Frontal cortex (tissue), 4 donors: ENCODE measurements around the gene PHLPP1. TPM values are rescaled to one million over a fixed set of nuclear protein-coding genes. Genes with fewer than 3 reads are reported as not detected.

Experiments
- DNase-seq, 2 donors: peaks; one replicate each; pipeline ENCODE4 v3.0.0; 2012; ENCODE audit warnings: low spot score in 2 of 2
- FAIRE-seq: peaks from 2 replicates; lab custom pipeline; 2012; peaks lifted over from hg19 to GRCh38; lab: Jason Lieb, UNC
- total RNA-seq: library from RNA; depleted of rRNA; stranded (reverse); fragments of >200 nt; gene quantifications from one replicate; pipeline ENCODE4 v1.2.3, GENCODE V29; 2014
- donor health status: control.
- donor health status: control.
- donor health status: control.

PHLPP1 gene
- total RNA-seq, 1 donor from 2014 or later: 16.3 TPM

- FAIRE-seq (no peak), DNase-seq (no peak)
Measured at GRCh38 chr18:62870643-62871042, 155.3 kb downstream of the PHLPP1 start.

DNA sequence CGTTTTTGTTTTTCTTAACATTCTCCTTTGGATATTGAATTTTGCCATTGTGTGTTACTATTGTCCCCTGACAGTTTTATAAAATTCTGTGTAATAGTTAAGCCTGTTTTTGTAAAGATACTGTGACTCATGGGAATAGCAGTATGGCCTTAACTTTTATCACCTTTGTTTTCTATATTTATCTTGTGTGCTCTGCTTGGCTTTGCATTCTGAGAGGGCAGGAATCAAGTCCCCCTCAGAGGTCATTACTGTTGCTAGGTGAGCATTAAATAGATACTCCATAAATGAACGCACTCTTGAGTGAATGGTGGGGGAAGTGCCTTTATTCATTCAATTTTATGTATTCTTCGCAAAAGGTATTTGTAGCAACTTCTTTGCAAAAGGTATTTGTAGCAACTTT lies 160.0 kb downstream of the PHLPP1 start:
- no peak for DNase-seq
- FAIRE-seq: no peak

DNA sequence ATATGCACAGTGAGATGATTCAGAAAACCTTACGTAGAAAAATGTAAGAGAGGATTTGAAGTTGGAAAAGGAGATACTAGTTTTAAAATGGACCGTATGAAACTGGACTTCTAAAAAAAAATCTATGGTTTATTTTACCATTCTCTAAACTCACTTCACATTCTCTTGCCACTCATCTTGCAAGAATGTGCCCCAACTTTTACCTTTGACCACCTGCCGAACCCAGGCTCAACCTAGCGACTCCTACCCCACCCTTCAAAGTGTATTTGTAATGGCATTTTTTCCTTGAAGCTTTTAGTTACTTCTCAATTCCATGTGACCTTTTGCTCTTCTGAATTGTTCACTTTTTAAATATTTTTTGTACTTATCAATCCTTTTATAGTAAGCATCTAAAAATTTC lies 160.8 kb downstream of the PHLPP1 start:
- DNase-seq (no peak), FAIRE-seq (no peak)

GRCh38 chr18:62876828-62877227 lies 161.5 kb downstream of the PHLPP1 start:
- FAIRE-seq (no peak), DNase-seq (no peak)

DNA sequence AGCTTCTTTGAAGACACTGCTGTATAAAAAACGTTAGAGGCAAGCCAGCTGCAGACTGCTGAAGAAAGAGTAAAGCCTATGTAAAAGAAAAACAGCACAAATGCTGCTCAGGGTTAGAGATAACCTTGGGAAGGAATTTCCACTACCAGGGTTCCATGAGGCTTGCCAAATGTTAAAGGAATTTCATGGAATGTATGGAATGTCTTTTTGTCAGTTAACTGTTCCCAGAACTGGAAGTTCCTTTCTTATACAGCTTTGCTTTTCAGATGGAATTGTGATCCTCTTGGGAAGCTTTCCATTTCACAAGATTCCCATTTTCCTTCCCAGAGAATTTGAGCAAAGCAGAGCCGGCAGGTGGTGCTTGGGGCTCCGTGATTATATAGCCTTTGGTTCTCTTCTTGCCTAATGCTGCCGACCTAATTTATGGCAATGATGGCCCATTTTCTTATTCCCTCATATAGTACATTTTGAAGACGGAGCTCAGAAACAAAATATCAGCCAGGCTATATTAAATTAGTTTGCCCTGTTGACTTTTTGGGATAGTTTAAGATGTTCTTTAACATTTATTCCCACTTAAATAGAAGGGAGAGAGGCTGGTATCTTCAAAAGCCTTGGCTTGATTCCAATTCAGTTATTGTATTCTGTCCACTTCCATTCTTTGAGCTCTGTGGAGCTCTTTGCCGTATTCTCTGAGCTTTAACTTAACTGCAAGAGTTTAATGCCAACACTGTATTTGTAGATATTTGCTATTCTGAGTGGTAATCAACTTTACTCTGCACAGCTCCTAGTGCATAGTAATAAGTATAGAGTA lies 162.3 kb downstream of the PHLPP1 start:
- DNase-seq: no peak
- no peak for FAIRE-seq

- no peak for FAIRE-seq
- no peak for DNase-seq
Measured at GRCh38 chr18:62878305-62878704, 163.0 kb downstream of the PHLPP1 start.

DNA sequence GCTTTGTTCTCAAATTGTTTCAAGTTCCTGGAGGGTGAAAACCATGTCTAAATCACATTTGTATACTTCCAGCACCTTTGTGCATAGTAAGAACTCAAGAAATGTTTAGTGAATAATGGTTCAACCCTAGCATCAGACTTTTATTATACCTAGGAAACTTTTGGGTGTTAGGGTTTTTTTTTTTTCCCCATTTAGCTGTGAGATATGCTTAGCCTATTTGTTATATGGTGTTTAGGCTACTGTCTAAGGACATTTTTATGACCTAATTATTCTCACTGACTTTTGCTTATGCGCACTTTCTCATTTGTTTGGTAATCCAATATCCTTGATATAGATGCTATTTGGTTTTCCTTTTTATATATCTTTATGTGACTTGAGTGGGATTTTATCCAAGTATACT lies 164.7 kb downstream of the PHLPP1 start:
- DNase-seq (no peak), FAIRE-seq (no peak)

- DNase-seq (no peak), FAIRE-seq (no peak)
Measured at GRCh38 chr18:62880673-62881364, 165.5 kb downstream of the PHLPP1 start.

DNA sequence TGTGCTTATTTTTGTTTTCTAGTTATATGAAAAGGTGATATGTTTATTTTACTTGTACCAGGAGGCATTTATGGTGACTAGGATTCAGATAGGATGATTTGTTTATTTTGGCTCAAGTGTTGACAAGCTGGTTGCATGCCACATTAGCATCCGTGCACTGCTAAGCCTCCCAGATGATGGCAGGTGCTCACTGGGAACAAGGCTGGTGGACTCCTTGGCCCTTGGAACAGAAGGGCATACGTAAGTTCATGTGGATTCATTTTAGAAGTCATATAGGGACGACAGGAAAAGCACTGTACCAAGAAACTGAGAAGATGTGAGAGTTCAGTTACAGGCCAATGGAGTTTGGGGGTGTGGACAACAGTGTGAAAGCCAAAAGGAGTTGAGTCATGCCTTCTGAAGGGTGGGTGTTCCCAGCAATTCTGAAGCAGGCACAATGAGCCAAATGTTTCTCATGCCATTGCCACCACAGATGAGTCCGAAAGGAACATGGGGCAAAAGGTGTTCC lies 166.2 kb downstream of the PHLPP1 start:
- DNase-seq (no peak), FAIRE-seq (no peak)

GRCh38 chr18:62883937-62884735 lies 168.8 kb downstream of the PHLPP1 start:
- DNase-seq (no peak), FAIRE-seq (no peak)

DNA sequence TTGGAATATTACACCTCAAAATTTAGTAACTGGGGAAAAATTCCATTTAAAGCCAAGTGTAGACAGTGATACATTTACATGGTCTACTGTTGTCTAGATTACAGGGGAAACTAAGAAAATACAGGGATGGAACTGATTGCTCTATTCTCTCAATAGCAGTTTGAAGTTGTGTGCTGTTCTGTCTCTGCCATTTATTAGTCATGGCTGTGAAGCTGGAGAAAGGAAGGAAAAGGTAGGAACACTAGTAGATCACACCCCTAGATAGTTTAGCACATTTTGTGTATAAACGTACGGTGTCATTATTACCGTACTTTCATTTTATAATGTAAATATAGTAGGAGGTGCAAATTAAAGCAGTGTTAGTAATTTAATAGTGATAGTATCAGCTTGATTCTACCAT lies 170.5 kb downstream of the PHLPP1 start:
- no peak for DNase-seq
- FAIRE-seq: no peak

DNA sequence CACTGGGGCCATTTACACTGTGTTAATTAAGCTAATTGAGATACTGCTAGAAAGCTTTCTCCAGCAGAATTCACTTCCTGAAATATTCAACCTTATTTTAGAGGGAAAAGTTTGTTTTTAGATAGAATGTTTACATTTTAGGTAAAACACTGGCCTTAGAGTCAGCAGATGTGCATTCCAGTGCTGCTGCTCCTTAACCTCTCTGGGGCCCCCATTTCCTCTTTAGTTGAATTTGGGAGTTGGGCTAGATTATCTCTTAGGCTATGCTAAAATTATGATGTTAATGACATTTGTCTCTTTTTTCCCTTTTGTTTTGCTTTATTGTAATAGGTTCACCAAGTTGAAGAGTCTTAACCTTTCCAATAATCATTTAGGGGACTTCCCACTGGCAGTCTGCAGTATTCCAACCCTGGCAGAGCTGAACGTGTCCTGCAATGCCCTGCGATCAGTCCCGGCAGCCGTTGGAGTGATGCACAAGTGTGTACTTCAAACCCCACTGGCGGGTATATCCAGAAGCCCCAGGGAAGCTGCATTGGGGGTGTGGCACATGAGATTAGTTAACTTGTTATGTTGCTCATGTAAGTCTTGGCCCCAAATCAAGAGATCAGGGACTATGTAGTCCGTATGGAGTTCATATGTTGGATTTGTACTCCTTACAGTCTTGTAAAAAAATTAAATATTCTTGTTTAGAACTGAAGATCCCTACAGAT lies 179.5 kb downstream of the PHLPP1 start:
- DNase-seq (no peak), FAIRE-seq (no peak)

DNA sequence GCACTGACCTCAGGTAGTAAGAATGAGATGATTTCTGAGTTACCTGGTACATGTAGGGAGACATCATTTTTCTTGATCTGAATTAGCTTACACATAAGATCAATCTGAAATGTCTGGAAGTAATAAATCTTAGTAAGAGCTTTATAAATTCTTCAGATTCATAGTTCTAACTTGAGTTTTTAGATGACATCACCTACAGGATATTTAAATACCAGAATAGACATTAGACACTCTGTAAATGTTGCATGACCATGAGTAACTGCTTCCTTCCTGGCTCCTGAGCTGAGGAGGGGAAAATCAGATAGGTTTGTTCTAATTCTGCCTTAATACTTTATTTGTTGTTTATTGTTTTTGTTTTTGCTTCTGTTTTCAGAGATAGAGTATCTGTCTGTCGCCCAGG lies 181.8 kb downstream of the PHLPP1 start:
- no peak for DNase-seq
- no peak for FAIRE-seq

- DNase-seq: no peak
- no peak for FAIRE-seq
Measured at GRCh38 chr18:62898359-62898758, 183.0 kb downstream of the PHLPP1 start.

DNA sequence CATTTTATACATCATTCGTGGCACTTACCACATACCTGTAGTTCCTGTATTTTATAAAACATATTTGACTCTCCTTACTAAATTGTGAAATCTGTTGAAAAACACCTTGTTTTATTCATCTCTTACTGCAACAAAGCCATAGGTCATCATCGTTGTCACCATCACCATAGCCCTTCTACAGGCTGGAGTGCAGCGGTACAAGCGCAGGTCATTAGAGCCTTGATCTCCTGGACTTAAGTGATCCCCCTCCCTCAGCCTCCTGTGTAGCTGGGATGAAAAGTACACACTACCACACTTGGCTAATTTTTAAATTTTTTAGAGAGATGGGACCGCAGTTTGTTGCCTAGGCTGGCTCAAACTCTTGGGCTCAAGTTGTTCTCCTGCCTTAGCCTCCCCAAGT lies 184.2 kb downstream of the PHLPP1 start:
- DNase-seq (no peak), FAIRE-seq (no peak)

- FAIRE-seq: no peak
- no peak for DNase-seq
Measured at GRCh38 chr18:62900132-62900883, 185.0 kb downstream of the PHLPP1 start.

- no peak for DNase-seq
- FAIRE-seq: no peak
Measured at GRCh38 chr18:62902776-62903175, 187.4 kb downstream of the PHLPP1 start.

DNA sequence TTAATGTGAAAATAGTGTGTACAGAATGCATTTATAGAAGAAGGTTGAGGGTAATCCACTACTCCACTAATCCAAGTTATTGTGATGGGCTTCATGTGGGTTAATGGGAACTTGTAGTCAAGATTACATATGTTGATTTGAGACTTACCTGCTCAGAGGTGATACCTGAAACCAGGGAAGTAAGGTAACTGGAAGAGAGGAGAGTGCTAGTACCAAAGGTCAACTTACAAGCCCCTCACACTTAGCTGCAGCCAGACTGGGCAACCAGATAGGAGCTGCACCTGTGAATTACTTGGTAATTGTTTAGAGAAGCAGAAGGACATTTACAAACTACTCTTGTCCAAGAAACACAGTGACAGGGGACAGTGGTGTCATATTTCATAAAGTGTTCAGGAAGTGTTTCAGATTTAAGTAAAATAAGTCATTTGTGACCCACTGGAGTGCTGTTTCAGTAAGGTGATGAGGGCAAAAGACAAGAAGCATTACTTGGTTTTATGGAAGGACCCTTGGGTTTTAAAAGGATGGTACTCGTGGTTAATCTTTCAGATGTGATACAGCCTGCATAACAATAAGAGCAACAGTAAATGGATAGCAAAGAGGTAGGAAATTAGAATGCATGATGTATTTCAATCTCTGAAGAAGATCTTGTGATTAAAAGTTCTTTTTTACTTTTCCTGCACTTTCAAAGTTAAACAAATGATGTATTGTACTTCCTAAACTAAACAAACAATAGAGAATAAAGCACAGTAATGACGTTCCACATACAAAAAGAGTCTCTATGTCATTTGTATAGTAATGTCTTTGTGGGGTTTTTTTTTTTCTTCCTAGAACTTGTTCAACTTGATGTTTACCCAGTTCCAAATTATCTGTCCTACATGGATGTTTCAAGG lies 189.3 kb downstream of the PHLPP1 start:
- FAIRE-seq: peak; percentile 99
- DNase-seq: peak; percentile 11 to 17
